HUDEP-2 (cell line): Measurements from ENCODE around the gene FCN1.
"Not testable (repeated sequence)": the region's sequence is repeated elsewhere in the genome, so short reads cannot be mapped to it uniquely, and the experiment has no call there.

Experiments used
- DNase-seq, 76 experiments: peaks; one replicate each; lab custom pipeline; 2025; ENCODE audit not compliant: unreplicated experiment in 76 of 76; lab: John Stamatoyannopoulos, UW

Gene FCN1

GRCh38 chr9:134917431-134918373, at the start of gene FCN1:
Gene FCN1 (minus strand): TSS chr9:134917912. CDS start chr9:134917871, 41 bp downstream.
- no peak for DNase-seq

GRCh38 chr9:134966697-134967546, 49.2 kb upstream of the FCN1 start:
- no peak for DNase-seq

- no peak for DNase-seq
Observed at GRCh38 chr9:134966270-134966669, 48.6 kb upstream of the FCN1 start.

GRCh38 chr9:134965851-134966250, 48.1 kb upstream of the FCN1 start:
- DNase-seq = no peak

GRCh38 chr9:134965411-134965810, 47.7 kb upstream of the FCN1 start:
- no peak for DNase-seq

GRCh38 chr9:134964271-134965055, 46.8 kb upstream of the FCN1 start:
- no peak for DNase-seq

GRCh38 chr9:134963546-134963945, 45.8 kb upstream of the FCN1 start:
- DNase-seq = no peak

- no peak for DNase-seq
Observed at GRCh38 chr9:134962973-134963364, 45.3 kb upstream of the FCN1 start.

- DNase-seq = no peak
Observed at GRCh38 chr9:134962065-134962972, 44.6 kb upstream of the FCN1 start.

- no peak for DNase-seq
Observed at GRCh38 chr9:134961331-134962064, 43.8 kb upstream of the FCN1 start.

- DNase-seq = no peak
Observed at GRCh38 chr9:134960701-134961181, 43.0 kb upstream of the FCN1 start.

GRCh38 chr9:134959971-134960310, 42.2 kb upstream of the FCN1 start:
- DNase-seq = no peak

GRCh38 chr9:134959126-134959970, 41.6 kb upstream of the FCN1 start:
- no peak for DNase-seq

- no peak for DNase-seq
Observed at GRCh38 chr9:134957945-134958227, 40.2 kb upstream of the FCN1 start.

GRCh38 chr9:134957165-134957944, 39.6 kb upstream of the FCN1 start:
- no peak for DNase-seq

- not testable (repeated sequence) for DNase-seq
Observed at GRCh38 chr9:134956387-134956786, 38.7 kb upstream of the FCN1 start.

GRCh38 chr9:134955801-134956200, 38.1 kb upstream of the FCN1 start:
- no peak for DNase-seq

- DNase-seq = no peak
Observed at GRCh38 chr9:134955156-134955555, 37.4 kb upstream of the FCN1 start.
